K562 (cell line): Measurements from ENCODE around the gene RBM15. TPM values are rescaled to one million over a fixed set of nuclear protein-coding genes. Genes with fewer than 3 reads are reported as not detected.

Experiments used
- CBX1 ChIP-seq: sonication (generic); IDR thresholded peaks from 2 replicates; pipeline ENCODE4 v1.6.1; 2016; ENCODE audit warnings: antibody characterized with exemption, low read depth, mild to moderate bottlenecking
- DIDO1 ChIP-seq: fragments of 450-650 bp; IDR thresholded peaks from 2 replicates; pipeline ENCODE4 v1.6.1; 2016; ENCODE audit warnings: low read depth, missing biosample characterization, missing genetic modification characterization
- EP400 ChIP-seq: fragments of 450-650 bp; IDR thresholded peaks from 2 replicates; pipeline ENCODE4 v1.6.1; 2017; ENCODE audit warnings: antibody characterized with exemption, mild to moderate bottlenecking, moderate library complexity
- MED1 ChIP-seq: sonication (generic); formaldehyde crosslinking; IDR thresholded peaks from 2 replicates; pipeline ENCODE4 v1.8.1; 2023; ENCODE audit warnings: missing genetic modification reagents, borderline replicate concordance
- NFYB ChIP-seq: IDR thresholded peaks from 2 replicates; pipeline ENCODE4 v1.6.1; 2011; ENCODE audit warnings: mild to moderate bottlenecking, moderate library complexity; ENCODE audit not compliant: insufficient read length; ENCODE audit errors: extremely low read depth
- SMARCA5 ChIP-seq: fragments of 450-650 bp; IDR thresholded peaks from 2 replicates; pipeline ENCODE4 v1.6.1; 2016
- TRIM24 ChIP-seq, 2 experiments: fragments of 450-650 bp; IDR thresholded peaks; 2 replicates each; pipeline ENCODE4 v1.6.1; 2016
- ZBTB1 ChIP-seq: sonication (generic); formaldehyde crosslinking; IDR thresholded peaks from 2 replicates; pipeline ENCODE4 v1.8.1; 2023; ENCODE audit warnings: missing genetic modification reagents, low read depth, mild to moderate bottlenecking, borderline replicate concordance
- ZNF133 ChIP-seq: fragments of 250-450 bp; sonication (Bioruptor Pico); IDR thresholded peaks from 2 replicates; pipeline ENCODE4 v1.4.0; 2020; ENCODE audit warnings: mild to moderate bottlenecking
- ZNF444 ChIP-seq: fragments of 250-450 bp; sonication (Bioruptor Pico); IDR thresholded peaks from 2 replicates; pipeline ENCODE4 v1.4.0; 2020; ENCODE audit warnings: mild to moderate bottlenecking, moderate library complexity
- ZNF699 ChIP-seq: fragments of 250-450 bp; sonication (Bioruptor Pico); IDR thresholded peaks from 2 replicates; pipeline ENCODE4 v1.8.0; 2021; ENCODE audit warnings: mild to moderate bottlenecking, moderate library complexity; ENCODE audit not compliant: insufficient replicate concordance
- ZNF717 ChIP-seq: fragments of 250-450 bp; sonication (Bioruptor Pico); IDR thresholded peaks from 2 replicates; pipeline ENCODE4 v1.5.0; 2021
- ZSCAN32 ChIP-seq: fragments of 450-650 bp; formaldehyde crosslinking; IDR thresholded peaks from 2 replicates; pipeline ENCODE4 v1.4.0; 2020; ENCODE audit warnings: mild to moderate bottlenecking, moderate library complexity
- polyA plus RNA-seq, 8 experiments: library from polyadenylated mRNA; depleted of rRNA in 4 of 8; stranded (reverse) in 5 of 8; unstranded in 3 of 8; fragments of >200 nt; fragmentation: Nextera tagmentation in 2 of 8; fragmentation: Illumina TruSeq in 1 of 8; extraction: Ambion mirVana in 2 of 8; extraction: Trizol in 1 of 8; gene quantifications; 2 replicates each; pipeline versions ENCODE4 v1.2.1 to v1.2.3, GENCODE V29; 2011 to 2014; ENCODE audit warnings: inconsistent platforms in 1 of 8, missing spikeins in 1 of 8
- total RNA-seq, 7 experiments: library from RNA; depleted of rRNA in 6 of 7; stranded (reverse); fragments of >200 nt in 6 of 7; fragmentation: Illumina TruSeq in 2 of 7; extraction: Trizol in 2 of 7; gene quantifications; 2 replicates each; pipeline versions ENCODE4 v1.2.1 to v1.2.3, GENCODE V29; 2011 to 2021; ENCODE audit warnings: low replicate concordance in 1 of 7
- TF ChIP-seq, protein P1 (sequence below): sonication (generic); formaldehyde crosslinking; IDR thresholded peaks from 2 replicates; pipeline ENCODE4 v1.8.1; 2023; ENCODE audit warnings: mild to moderate bottlenecking, missing genetic modification reagents
- TF ChIP-seq, protein P2 (sequence below): sonication (generic); formaldehyde crosslinking; IDR thresholded peaks from 2 replicates; pipeline ENCODE4 v1.8.1; 2023; ENCODE audit warnings: mild to moderate bottlenecking, missing genetic modification reagents, moderate library complexity
- TF ChIP-seq, protein P3 (sequence below): fragments of 200-800 bp; sonication (Bioruptor generic); IDR thresholded peaks from 2 replicates; pipeline ENCODE4 v1.6.1; 2017; ENCODE audit warnings: missing genetic modification characterization, missing compliant biosample characterization
- TF ChIP-seq, protein P4 (sequence below): fragments of 450-650 bp; IDR thresholded peaks from 2 replicates; pipeline ENCODE4 v1.6.1; 2018; ENCODE audit warnings: mild to moderate bottlenecking, low read depth; ENCODE audit not compliant: partially characterized antibody
- TF ChIP-seq, protein P5 (sequence below): fragments of 250-450 bp; sonication (Bioruptor Pico); IDR thresholded peaks from 2 replicates; pipeline ENCODE4 v1.4.0; 2020
- TF ChIP-seq, protein P6 (sequence below): sonication (generic); formaldehyde crosslinking; IDR thresholded peaks from 2 replicates; pipeline ENCODE4 v1.8.0; 2022; ENCODE audit warnings: missing genetic modification reagents, mild to moderate bottlenecking, moderate library complexity, borderline replicate concordance

The RBM15 gene
- total and polyA plus RNA-seq, 9 of the 15 experiments (the other 6 are each of a cell fraction or from before 2014, with no cell fraction given): 2.4 to 63.4 (median 28.2) TPM

DNA sequence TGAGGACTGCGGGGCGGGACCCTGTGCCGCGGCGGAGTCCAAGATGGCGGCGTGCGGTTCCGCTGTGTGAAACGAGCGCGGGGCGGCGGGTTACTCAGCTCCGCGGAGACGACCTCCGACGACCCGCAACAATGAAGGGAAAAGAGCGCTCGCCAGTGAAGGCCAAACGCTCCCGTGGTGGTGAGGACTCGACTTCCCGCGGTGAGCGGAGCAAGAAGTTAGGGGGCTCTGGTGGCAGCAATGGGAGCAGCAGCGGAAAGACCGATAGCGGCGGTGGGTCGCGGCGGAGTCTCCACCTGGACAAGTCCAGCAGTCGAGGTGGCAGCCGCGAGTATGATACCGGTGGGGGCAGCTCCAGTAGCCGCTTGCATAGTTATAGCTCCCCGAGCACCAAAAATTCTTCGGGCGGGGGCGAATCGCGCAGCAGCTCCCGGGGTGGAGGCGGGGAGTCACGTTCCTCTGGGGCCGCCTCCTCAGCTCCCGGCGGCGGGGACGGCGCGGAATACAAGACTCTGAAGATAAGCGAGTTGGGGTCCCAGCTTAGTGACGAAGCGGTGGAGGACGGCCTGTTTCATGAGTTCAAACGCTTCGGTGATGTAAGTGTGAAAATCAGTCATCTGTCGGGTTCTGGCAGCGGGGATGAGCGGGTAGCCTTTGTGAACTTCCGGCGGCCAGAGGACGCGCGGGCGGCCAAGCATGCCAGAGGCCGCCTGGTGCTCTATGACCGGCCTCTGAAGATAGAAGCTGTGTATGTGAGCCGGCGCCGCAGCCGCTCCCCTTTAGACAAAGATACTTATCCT lies 430 bp downstream of the RBM15 start (continued):
- TF ChIP-seq, protein P1, sequence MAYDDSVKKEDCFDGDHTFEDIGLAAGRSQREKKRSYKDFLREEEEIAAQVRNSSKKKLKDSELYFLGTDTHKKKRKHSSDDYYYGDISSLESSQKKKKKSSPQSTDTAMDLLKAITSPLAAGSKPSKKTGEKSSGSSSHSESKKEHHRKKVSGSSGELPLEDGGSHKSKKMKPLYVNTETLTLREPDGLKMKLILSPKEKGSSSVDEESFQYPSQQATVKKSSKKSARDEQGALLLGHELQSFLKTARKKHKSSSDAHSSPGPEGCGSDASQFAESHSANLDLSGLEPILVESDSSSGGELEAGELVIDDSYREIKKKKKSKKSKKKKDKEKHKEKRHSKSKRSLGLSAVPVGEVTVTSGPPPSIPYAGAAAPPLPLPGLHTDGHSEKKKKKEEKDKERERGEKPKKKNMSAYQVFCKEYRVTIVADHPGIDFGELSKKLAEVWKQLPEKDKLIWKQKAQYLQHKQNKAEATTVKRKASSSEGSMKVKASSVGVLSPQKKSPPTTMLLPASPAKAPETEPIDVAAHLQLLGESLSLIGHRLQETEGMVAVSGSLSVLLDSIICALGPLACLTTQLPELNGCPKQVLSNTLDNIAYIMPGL (CRISPR knock-in tag): peak; percentile 75; the same call in 1 of the 2 replicates
- TF ChIP-seq, protein P2, sequence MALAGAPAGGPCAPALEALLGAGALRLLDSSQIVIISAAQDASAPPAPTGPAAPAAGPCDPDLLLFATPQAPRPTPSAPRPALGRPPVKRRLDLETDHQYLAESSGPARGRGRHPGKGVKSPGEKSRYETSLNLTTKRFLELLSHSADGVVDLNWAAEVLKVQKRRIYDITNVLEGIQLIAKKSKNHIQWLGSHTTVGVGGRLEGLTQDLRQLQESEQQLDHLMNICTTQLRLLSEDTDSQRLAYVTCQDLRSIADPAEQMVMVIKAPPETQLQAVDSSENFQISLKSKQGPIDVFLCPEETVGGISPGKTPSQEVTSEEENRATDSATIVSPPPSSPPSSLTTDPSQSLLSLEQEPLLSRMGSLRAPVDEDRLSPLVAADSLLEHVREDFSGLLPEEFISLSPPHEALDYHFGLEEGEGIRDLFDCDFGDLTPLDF (CRISPR knock-in tag): no peak
- no peak for TF ChIP-seq DIDO1 (tag)
- TF ChIP-seq CBX1: no peak; the same call in 1 of the 2 replicates
- no peak for TF ChIP-seq MED1 (CRISPR knock-in tag)
- TF ChIP-seq, protein P3, sequence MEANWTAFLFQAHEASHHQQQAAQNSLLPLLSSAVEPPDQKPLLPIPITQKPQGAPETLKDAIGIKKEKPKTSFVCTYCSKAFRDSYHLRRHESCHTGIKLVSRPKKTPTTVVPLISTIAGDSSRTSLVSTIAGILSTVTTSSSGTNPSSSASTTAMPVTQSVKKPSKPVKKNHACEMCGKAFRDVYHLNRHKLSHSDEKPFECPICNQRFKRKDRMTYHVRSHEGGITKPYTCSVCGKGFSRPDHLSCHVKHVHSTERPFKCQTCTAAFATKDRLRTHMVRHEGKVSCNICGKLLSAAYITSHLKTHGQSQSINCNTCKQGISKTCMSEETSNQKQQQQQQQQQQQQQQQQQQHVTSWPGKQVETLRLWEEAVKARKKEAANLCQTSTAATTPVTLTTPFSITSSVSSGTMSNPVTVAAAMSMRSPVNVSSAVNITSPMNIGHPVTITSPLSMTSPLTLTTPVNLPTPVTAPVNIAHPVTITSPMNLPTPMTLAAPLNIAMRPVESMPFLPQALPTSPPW (CRISPR knock-in tag): no peak; the same call in 1 of the 2 replicates
- TF ChIP-seq ZNF444: no peak
- TF ChIP-seq ZBTB1 (CRISPR knock-in tag): no peak
- peak; percentile 85 for TF ChIP-seq EP400
- TF ChIP-seq NFYB: no peak
- TF ChIP-seq SMARCA5: no peak
- 0 out of 4 replicates have a peak, but pooled peaks of 1 of the 2 experiments have one; percentile 44 for TF ChIP-seq TRIM24 (IDR thresholded peaks at IDR 0.05)
- TF ChIP-seq, protein P4, sequence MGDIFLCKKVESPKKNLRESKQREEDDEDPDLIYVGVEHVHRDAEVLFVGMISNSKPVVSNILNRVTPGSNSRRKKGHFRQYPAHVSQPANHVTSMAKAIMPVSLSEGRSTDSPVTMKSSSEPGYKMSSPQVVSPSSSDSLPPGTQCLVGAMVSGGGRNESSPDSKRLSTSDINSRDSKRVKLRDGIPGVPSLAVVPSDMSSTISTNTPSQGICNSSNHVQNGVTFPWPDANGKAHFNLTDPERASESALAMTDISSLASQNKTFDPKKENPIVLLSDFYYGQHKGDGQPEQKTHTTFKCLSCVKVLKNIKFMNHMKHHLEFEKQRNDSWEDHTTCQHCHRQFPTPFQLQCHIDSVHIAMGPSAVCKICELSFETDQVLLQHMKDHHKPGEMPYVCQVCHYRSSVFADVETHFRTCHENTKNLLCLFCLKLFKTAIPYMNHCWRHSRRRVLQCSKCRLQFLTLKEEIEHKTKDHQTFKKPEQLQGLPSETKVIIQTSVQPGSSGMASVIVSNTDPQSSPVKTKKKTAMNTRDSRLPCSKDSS: no peak
- TF ChIP-seq ZSCAN32: peak; percentile 40; the same call in 1 of the 2 replicates
- TF ChIP-seq ZNF133 (CRISPR knock-in tag): no peak
- TF ChIP-seq, protein P5, sequence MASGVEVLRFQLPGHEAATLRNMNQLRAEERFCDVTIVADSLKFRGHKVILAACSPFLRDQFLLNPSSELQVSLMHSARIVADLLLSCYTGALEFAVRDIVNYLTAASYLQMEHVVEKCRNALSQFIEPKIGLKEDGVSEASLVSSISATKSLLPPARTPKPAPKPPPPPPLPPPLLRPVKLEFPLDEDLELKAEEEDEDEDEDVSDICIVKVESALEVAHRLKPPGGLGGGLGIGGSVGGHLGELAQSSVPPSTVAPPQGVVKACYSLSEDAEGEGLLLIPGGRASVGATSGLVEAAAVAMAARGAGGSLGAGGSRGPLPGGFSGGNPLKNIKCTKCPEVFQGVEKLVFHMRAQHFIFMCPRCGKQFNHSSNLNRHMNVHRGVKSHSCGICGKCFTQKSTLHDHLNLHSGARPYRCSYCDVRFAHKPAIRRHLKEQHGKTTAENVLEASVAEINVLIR (CRISPR knock-in tag): no peak
- TF ChIP-seq, protein P6, sequence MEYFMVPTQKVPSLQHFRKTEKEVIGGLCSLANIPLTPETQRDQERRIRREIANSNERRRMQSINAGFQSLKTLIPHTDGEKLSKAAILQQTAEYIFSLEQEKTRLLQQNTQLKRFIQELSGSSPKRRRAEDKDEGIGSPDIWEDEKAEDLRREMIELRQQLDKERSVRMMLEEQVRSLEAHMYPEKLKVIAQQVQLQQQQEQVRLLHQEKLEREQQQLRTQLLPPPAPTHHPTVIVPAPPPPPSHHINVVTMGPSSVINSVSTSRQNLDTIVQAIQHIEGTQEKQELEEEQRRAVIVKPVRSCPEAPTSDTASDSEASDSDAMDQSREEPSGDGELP (CRISPR knock-in tag): peak; percentile 23
- TF ChIP-seq ZNF699 (CRISPR knock-in tag): no peak
- TF ChIP-seq ZNF717 (CRISPR knock-in tag): no peak
